KMS-11 (cell line): Measurements from ENCODE around the gene AKAP8L.

ENCODE experiments used
- H2AFZ ChIP-seq: fragments of 200-600 bp; sonication (generic); 2 replicates; pipeline ENCODE4 v1.6.1; 2016; ENCODE audit warnings: antibody characterized with exemption, mixed run types, low read depth
- H3K27ac ChIP-seq: fragments of 200-600 bp; sonication (generic); 2 replicates; pipeline ENCODE4 v1.6.1; 2016; ENCODE audit warnings: mild to moderate bottlenecking, mixed run types
- H3K27me3 ChIP-seq: fragments of 200-600 bp; sonication (generic); 2 replicates; pipeline ENCODE4 v1.6.1; 2017; ENCODE audit warnings: mild to moderate bottlenecking, low read depth, mixed run types, moderate library complexity; ENCODE audit not compliant: insufficient read depth
- H3K36me3 ChIP-seq: fragments of 200-600 bp; sonication (generic); 2 replicates; pipeline ENCODE4 v1.6.1; 2017; ENCODE audit warnings: mild to moderate bottlenecking, mixed run types; ENCODE audit not compliant: insufficient read depth
- H3K4me1 ChIP-seq: fragments of 200-600 bp; sonication (generic); 2 replicates; pipeline ENCODE4 v1.6.1; 2016; ENCODE audit warnings: mild to moderate bottlenecking, low read depth, mixed run types; ENCODE audit not compliant: poor library complexity, severe bottlenecking
- H3K4me2 ChIP-seq: fragments of 200-600 bp; sonication (generic); 2 replicates; pipeline ENCODE4 v1.7.0; 2016; ENCODE audit warnings: mild to moderate bottlenecking, mixed run types
- H3K4me3 ChIP-seq: fragments of 200-600 bp; sonication (generic); IDR thresholded peaks from 2 replicates; pipeline ENCODE4 v1.6.1; 2017; ENCODE audit warnings: low read depth, low read length, mixed read lengths; ENCODE audit not compliant: insufficient read depth
- H3K79me2 ChIP-seq: fragments of 200-600 bp; sonication (generic); 2 replicates; pipeline ENCODE4 v1.6.1; 2016; ENCODE audit warnings: low read depth, mixed run types; ENCODE audit not compliant: insufficient read depth
- H3K9ac ChIP-seq: fragments of 200-600 bp; sonication (generic); 2 replicates; pipeline ENCODE4 v1.6.1; 2016; ENCODE audit warnings: mild to moderate bottlenecking, mixed run types
- H4K20me1 ChIP-seq: fragments of 200-600 bp; sonication (generic); 2 replicates; pipeline ENCODE4 v1.6.1; 2016; ENCODE audit warnings: mild to moderate bottlenecking, mixed run types; ENCODE audit not compliant: insufficient read depth
- CTCF ChIP-seq: fragments of 200-600 bp; sonication (generic); conservative IDR thresholded peaks from 2 replicates; pipeline ENCODE4 v1.6.1; 2017; ENCODE audit warnings: low read depth, mild to moderate bottlenecking, antibody characterized with exemption, low read length, moderate library complexity, mixed read lengths

The AKAP8L gene

GRCh38 chr19:15331419-15332310, 87.1 kb downstream of the AKAP8L start:
- H3K4me1 ChIP-seq, result peaks cover 26% of the 10 kb centered on the region
- no peak for TF ChIP-seq CTCF
- H3K4me3 ChIP-seq, result no peak overlapping the region

DNA sequence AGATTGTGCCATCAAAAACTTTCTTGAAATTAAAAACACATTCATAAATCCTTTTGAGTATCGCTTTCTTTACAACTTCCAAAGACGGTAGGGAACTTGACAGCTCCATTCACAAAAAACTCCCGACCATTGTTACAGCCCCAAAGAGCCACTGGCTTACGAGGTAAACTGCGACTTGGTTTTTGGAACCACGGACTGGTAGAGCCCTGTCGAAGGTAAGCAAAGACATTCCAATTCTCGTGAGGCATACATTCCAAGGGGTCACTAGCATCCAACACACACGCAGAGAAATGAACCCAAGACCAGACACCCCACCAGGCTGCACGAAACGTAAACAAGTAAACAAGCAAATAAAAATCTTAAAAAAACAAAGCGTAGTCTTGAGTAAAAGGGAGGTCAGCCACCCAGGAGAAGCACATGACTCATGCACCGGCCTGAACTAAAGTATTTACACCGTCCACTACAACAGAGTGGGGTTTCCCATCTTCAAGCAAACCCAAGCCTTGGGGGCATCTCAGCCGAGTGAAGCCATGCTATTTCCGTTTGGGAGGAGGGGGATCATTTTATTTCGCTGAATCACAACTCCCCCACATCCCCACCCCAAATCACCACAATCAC, 87.9 kb downstream of the AKAP8L start:
- H3K79me2 ChIP-seq, result peaks cover 72% of the 10 kb centered on the region
- no peaks in the 10 kb centered on the region for H3K27me3 ChIP-seq
- H3K36me3 ChIP-seq, result no peaks in the 10 kb centered on the region
- H2AFZ ChIP-seq, result no peak overlapping the region
- H3K27ac ChIP-seq, result peak overlapping the region; percentile 66
- no peak overlapping the region for H3K4me3 ChIP-seq
- H3K4me2 ChIP-seq, result peak overlapping the region; percentile 98
- peak overlapping the region; percentile 80 for H3K9ac ChIP-seq
- peaks cover 51% of the 10 kb centered on the region for H4K20me1 ChIP-seq
- H3K4me1 ChIP-seq, result peaks cover 29% of the 10 kb centered on the region
- no peak for TF ChIP-seq CTCF

More at GRCh38 chr19:15331419-15332310, 87.1 kb downstream of the AKAP8L start:
- Histone ChIP-seq H3K27ac (peak overlapping the region; percentile 66), H3K9ac (peak overlapping the region; percentile 80), H4K20me1 (peaks cover 44% of the 10 kb centered on the region), H3K36me3 (no peaks in the 10 kb centered on the region), H2AFZ (no peak overlapping the region), H3K4me2 (peak overlapping the region; percentile 98), H3K27me3 (no peaks in the 10 kb centered on the region), H3K79me2 (peaks cover 64% of the 10 kb centered on the region)
